HCT116 (cell line): ENCODE results near the gene IGF2BP1.

Experiments used
- CEBPB ChIP-seq: IDR thresholded peaks from 2 replicates; pipeline ENCODE4 v1.6.1; 2012; ENCODE audit warnings: low read depth
- EGR1 ChIP-seq: IDR thresholded peaks from 2 replicates; pipeline ENCODE4 v1.6.1; 2012; ENCODE audit warnings: low read depth
- EZH2 ChIP-seq: fragments of 200-600 bp; sonication (generic); IDR thresholded peaks from 2 replicates; pipeline ENCODE4 v1.6.1; 2017; ENCODE audit warnings: antibody characterized with exemption, mixed run types
- POLR2AphosphoS5 ChIP-seq: IDR thresholded peaks from 2 replicates; pipeline ENCODE4 v1.6.1; 2011; ENCODE audit warnings: mild to moderate bottlenecking, low read depth, low read length, moderate library complexity
- TF ChIP-seq, protein P1 (sequence below), 3 experiments: fragments of 200-600 bp in 1 of 3; sonication (generic) in 1 of 3; IDR thresholded peaks in 2 of 3; conservative IDR thresholded peaks in 1 of 3; 2 replicates each; pipeline ENCODE4 v1.5.1; 2012 to 2017; ENCODE audit warnings: low read depth in 2 of 3, low read length in 2 of 3, antibody characterized with exemption in 1 of 3, borderline replicate concordance in 1 of 3, control low read depth in 1 of 3, mild to moderate bottlenecking in 1 of 3, mixed read lengths in 1 of 3, mixed run types in 1 of 3, moderate library complexity in 1 of 3; ENCODE audit not compliant: insufficient read depth in 1 of 3
- TF ChIP-seq, protein P2 (sequence below): IDR thresholded peaks from 2 replicates; pipeline ENCODE4 v1.6.1; 2012
- TF ChIP-seq, protein P3 (sequence below): IDR thresholded peaks from 2 replicates; pipeline ENCODE4 v1.6.1; 2012; ENCODE audit warnings: low read depth

DNA sequence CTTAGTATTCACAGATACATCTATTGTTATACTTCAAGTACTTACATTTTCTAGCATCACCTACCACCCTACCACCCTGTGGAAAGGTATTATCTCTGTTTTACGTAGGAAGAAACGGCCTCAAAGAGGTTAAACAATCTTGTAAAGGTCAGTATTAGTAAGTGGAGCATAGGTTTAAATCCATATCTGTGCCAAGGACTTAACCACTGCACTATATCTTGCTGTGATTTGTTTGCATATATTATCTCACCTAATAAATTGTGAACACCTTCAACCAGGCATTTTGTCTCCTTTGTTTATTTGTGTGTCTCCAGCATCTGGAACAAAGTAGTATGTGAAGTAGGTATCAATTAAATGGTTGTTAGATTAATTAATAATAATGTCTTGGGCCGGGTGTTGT, 27.3 kb downstream of the IGF2BP1 start:
- TF ChIP-seq EZH2 (no peak), POLR2AphosphoS5 (no peak), EGR1 (no peak), CEBPB (no peak)
- TF ChIP-seq, protein P1, sequence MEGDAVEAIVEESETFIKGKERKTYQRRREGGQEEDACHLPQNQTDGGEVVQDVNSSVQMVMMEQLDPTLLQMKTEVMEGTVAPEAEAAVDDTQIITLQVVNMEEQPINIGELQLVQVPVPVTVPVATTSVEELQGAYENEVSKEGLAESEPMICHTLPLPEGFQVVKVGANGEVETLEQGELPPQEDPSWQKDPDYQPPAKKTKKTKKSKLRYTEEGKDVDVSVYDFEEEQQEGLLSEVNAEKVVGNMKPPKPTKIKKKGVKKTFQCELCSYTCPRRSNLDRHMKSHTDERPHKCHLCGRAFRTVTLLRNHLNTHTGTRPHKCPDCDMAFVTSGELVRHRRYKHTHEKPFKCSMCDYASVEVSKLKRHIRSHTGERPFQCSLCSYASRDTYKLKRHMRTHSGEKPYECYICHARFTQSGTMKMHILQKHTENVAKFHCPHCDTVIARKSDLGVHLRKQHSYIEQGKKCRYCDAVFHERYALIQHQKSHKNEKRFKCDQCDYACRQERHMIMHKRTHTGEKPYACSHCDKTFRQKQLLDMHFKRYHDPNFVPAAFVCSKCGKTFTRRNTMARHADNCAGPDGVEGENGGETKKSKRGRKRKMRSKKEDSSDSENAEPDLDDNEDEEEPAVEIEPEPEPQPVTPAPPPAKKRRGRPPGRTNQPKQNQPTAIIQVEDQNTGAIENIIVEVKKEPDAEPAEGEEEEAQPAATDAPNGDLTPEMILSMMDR (IDR thresholded peaks at IDR 0.05 in 2 of 3, conservative IDR thresholded peaks at IDR 0.05 in 1 of 3; ENCODE audit: borderline replicate concordance in 1 of 3, insufficient read depth in 1 of 3, low read depth in 2 of 3, low read length in 2 of 3) = no peak
- TF ChIP-seq, protein P2, sequence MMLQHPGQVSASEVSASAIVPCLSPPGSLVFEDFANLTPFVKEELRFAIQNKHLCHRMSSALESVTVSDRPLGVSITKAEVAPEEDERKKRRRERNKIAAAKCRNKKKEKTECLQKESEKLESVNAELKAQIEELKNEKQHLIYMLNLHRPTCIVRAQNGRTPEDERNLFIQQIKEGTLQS = no peak
- TF ChIP-seq, protein P3, sequence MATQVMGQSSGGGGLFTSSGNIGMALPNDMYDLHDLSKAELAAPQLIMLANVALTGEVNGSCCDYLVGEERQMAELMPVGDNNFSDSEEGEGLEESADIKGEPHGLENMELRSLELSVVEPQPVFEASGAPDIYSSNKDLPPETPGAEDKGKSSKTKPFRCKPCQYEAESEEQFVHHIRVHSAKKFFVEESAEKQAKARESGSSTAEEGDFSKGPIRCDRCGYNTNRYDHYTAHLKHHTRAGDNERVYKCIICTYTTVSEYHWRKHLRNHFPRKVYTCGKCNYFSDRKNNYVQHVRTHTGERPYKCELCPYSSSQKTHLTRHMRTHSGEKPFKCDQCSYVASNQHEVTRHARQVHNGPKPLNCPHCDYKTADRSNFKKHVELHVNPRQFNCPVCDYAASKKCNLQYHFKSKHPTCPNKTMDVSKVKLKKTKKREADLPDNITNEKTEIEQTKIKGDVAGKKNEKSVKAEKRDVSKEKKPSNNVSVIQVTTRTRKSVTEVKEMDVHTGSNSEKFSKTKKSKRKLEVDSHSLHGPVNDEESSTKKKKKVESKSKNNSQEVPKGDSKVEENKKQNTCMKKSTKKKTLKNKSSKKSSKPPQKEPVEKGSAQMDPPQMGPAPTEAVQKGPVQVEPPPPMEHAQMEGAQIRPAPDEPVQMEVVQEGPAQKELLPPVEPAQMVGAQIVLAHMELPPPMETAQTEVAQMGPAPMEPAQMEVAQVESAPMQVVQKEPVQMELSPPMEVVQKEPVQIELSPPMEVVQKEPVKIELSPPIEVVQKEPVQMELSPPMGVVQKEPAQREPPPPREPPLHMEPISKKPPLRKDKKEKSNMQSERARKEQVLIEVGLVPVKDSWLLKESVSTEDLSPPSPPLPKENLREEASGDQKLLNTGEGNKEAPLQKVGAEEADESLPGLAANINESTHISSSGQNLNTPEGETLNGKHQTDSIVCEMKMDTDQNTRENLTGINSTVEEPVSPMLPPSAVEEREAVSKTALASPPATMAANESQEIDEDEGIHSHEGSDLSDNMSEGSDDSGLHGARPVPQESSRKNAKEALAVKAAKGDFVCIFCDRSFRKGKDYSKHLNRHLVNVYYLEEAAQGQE = no peak
